ENCODE measurements around the gene ABCA7. TPM values are rescaled to one million over a fixed set of nuclear protein-coding genes. Genes with fewer than 3 reads are reported as not detected.
A peak's percentile ranks its signal among the peaks of the same experiment; 100 is the strongest.

ABCA7 gene, protein sequence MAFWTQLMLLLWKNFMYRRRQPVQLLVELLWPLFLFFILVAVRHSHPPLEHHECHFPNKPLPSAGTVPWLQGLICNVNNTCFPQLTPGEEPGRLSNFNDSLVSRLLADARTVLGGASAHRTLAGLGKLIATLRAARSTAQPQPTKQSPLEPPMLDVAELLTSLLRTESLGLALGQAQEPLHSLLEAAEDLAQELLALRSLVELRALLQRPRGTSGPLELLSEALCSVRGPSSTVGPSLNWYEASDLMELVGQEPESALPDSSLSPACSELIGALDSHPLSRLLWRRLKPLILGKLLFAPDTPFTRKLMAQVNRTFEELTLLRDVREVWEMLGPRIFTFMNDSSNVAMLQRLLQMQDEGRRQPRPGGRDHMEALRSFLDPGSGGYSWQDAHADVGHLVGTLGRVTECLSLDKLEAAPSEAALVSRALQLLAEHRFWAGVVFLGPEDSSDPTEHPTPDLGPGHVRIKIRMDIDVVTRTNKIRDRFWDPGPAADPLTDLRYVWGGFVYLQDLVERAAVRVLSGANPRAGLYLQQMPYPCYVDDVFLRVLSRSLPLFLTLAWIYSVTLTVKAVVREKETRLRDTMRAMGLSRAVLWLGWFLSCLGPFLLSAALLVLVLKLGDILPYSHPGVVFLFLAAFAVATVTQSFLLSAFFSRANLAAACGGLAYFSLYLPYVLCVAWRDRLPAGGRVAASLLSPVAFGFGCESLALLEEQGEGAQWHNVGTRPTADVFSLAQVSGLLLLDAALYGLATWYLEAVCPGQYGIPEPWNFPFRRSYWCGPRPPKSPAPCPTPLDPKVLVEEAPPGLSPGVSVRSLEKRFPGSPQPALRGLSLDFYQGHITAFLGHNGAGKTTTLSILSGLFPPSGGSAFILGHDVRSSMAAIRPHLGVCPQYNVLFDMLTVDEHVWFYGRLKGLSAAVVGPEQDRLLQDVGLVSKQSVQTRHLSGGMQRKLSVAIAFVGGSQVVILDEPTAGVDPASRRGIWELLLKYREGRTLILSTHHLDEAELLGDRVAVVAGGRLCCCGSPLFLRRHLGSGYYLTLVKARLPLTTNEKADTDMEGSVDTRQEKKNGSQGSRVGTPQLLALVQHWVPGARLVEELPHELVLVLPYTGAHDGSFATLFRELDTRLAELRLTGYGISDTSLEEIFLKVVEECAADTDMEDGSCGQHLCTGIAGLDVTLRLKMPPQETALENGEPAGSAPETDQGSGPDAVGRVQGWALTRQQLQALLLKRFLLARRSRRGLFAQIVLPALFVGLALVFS (N-terminal part only)
- 33.3 and 43.0 TPM in 2 replicates for total RNA-seq

DNA sequence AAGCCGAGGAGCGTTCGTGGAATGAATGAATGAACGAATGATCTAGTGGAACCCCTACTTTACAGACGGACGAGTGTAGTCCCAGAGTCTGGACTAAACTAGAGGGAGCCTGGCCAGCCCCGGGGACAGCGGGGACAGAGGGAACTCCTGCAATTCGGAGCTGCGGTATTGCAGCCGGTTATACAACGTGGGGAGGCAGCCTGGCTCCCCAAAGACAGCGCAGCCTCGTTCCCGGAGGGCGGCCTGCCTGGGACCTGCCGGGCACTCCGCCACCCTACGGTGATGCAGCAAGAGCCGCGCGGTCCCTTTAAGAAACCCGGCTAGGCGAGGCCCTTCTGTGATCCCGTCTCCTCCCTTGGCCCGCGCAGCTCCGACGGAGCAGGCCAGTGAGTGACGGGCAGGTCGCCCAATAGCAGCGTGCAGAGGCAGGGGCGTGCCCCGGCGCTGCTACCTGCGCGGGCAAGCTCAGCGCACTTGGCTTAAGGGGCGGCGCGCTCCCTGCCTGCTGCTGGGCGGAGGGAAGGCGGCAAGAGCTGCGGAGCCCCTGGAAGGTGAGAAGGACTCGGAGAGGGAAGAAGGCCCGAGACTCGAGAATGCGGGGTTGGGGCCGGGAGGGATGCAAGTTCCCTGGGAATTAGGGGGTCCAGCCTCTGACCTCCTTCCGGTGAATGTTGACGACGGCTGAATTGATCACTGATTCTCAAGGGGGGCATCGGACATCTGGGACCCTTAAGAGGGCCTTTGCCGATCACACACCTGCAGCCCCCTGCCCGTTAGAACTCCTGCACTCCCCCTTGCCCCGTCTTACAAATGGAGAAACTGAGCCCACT is at the start of gene ABCA7:
TSS of gene ABCA7 (plus strand) at position 462 of the 830 bp plus-strand sequence. CDS start 1,255 bp downstream, outside the sequence.
- peak; percentile 98 for DNase-seq (ENCODE audit: insufficient read length, low spot score, missing footprints)
- TF ChIP-seq, protein P1, sequence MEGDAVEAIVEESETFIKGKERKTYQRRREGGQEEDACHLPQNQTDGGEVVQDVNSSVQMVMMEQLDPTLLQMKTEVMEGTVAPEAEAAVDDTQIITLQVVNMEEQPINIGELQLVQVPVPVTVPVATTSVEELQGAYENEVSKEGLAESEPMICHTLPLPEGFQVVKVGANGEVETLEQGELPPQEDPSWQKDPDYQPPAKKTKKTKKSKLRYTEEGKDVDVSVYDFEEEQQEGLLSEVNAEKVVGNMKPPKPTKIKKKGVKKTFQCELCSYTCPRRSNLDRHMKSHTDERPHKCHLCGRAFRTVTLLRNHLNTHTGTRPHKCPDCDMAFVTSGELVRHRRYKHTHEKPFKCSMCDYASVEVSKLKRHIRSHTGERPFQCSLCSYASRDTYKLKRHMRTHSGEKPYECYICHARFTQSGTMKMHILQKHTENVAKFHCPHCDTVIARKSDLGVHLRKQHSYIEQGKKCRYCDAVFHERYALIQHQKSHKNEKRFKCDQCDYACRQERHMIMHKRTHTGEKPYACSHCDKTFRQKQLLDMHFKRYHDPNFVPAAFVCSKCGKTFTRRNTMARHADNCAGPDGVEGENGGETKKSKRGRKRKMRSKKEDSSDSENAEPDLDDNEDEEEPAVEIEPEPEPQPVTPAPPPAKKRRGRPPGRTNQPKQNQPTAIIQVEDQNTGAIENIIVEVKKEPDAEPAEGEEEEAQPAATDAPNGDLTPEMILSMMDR (IDR thresholded peaks at IDR 0.05; ENCODE audit: extremely low read depth, low read depth, low read length) = no peak
- Histone ChIP-seq H3K4me2 (ENCODE audit: insufficient read depth, low read length) (peak within 1 kb of the TSS; percentile 80), H3K36me3 (ENCODE audit: insufficient read depth, low read length) (peaks cover 29% of the 10 kb centered on the region), H4K20me1 (ENCODE audit: insufficient read depth, low read length) (peaks cover 31% of the 10 kb centered on the region), H3K4me3 (ENCODE audit: insufficient read depth, low read length) (peak within 1 kb of the TSS; percentile 68), H3K9me3 (ENCODE audit: low read depth, low read length) (no peaks in the 10 kb centered on the region), H3K79me2 (ENCODE audit: insufficient read depth, low read length) (peaks cover 4% of the 10 kb centered on the region), H2AFZ (ENCODE audit: low read length) (peak within 1 kb of the TSS; percentile 41), H3K4me1 (ENCODE audit: insufficient read depth, low read length) (peaks cover 42% of the 10 kb centered on the region), H3K27me3 (ENCODE audit: insufficient read depth, low read length) (no peaks in the 10 kb centered on the region), H3K27ac (ENCODE audit: low read depth, low read length) (peak within 1 kb of the TSS; percentile 24)

DNA sequence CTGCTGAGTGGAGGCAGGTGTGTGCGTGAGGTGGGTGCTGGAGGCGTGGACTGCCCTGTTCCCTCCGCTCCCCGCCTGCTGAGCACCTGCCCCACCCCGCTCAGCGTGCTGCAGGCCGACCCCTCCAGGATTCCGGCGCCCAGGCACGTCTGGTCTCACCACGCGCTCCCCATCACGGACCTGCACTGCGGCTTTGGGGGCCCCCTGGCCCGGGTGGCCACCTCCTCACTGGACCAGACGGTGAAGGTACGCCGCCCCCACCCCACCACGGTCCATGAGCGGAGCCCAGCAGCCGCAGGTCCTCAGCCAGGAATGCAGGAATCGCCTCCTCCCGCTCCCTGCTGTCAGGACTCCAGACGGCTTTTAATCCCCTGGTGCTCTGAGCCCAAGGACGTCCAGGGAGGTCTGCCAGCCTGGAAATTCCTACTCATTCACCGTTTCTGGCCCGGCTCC is 49.8 kb upstream of the ABCA7 start:
- no peaks in the 10 kb centered on the region for H3K27me3 ChIP-seq (ENCODE audit: insufficient read depth, low read length)
- no peak for DNase-seq (ENCODE audit: insufficient read length, low spot score, missing footprints)
- no peak overlapping the region for H3K4me2 ChIP-seq (ENCODE audit: insufficient read depth, low read length)
- H3K79me2 ChIP-seq (ENCODE audit: insufficient read depth, low read length) = peaks cover 8% of the 10 kb centered on the region
- H3K27ac ChIP-seq (ENCODE audit: low read depth, low read length) = no peak overlapping the region
- no peaks in the 10 kb centered on the region for H3K9me3 ChIP-seq (ENCODE audit: low read depth, low read length)
- H4K20me1 ChIP-seq (ENCODE audit: insufficient read depth, low read length) = peaks cover 6% of the 10 kb centered on the region
- peaks cover 23% of the 10 kb centered on the region for H3K36me3 ChIP-seq (ENCODE audit: insufficient read depth, low read length)
- H2AFZ ChIP-seq (ENCODE audit: low read length) = no peak overlapping the region
- H3K4me1 ChIP-seq (ENCODE audit: insufficient read depth, low read length) = no peaks in the 10 kb centered on the region
- no peak overlapping the region for H3K4me3 ChIP-seq (ENCODE audit: insufficient read depth, low read length)
- TF ChIP-seq, protein P1 (IDR thresholded peaks at IDR 0.05; ENCODE audit: extremely low read depth, low read depth, low read length) = no peak

DNA sequence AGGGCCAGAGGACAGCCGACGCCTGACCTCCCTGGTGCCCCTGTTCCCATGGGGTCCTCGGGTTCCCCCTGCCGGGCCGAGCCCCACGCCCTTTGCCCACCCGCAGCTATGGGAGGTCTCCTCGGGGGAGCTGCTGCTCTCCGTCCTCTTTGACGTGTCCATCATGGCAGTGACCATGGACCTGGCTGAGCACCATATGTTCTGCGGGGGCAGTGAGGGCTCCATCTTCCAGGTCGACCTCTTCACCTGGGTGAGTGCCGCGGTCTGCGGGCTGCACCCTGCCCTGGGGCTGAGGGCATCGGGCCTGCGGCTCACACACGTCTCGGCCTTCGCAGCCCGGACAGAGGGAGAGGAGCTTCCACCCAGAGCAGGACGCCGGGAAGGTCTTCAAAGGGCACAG is 49.2 kb upstream of the ABCA7 start:
- Histone ChIP-seq H3K4me1 (ENCODE audit: insufficient read depth, low read length) (no peaks in the 10 kb centered on the region), H4K20me1 (ENCODE audit: insufficient read depth, low read length) (peaks cover 9% of the 10 kb centered on the region), H3K4me3 (ENCODE audit: insufficient read depth, low read length) (no peak overlapping the region), H3K36me3 (ENCODE audit: insufficient read depth, low read length) (peaks cover 23% of the 10 kb centered on the region), H3K79me2 (ENCODE audit: insufficient read depth, low read length) (peaks cover 2% of the 10 kb centered on the region), H3K9me3 (ENCODE audit: low read depth, low read length) (no peaks in the 10 kb centered on the region), H2AFZ (ENCODE audit: low read length) (no peak overlapping the region), H3K27me3 (ENCODE audit: insufficient read depth, low read length) (peaks cover 6% of the 10 kb centered on the region), H3K4me2 (ENCODE audit: insufficient read depth, low read length) (no peak overlapping the region), H3K27ac (ENCODE audit: low read depth, low read length) (no peak overlapping the region)
- no peak for DNase-seq (ENCODE audit: insufficient read length, low spot score, missing footprints)
- TF ChIP-seq, protein P1 (IDR thresholded peaks at IDR 0.05; ENCODE audit: extremely low read depth, low read depth, low read length) = no peak
